ENCODE data around the gene THSD8.

The THSD8 gene

GRCh38 chr19:12836529-12836863, 34.6 kb downstream of the THSD8 start:
- H3K4me1 ChIP-seq (ENCODE audit: low read length), result peaks cover 3% of the 10 kb centered on the region; the same call in 1 of the 2 replicates
- no peaks in the 10 kb centered on the region for H3K9me2 ChIP-seq (replicated peaks; ENCODE audit: insufficient read depth, low read length)
- no peaks in the 10 kb centered on the region for H3F3A ChIP-seq (ENCODE audit: insufficient read depth, low read length)
- no peaks in the 10 kb centered on the region for H3K79me2 ChIP-seq (ENCODE audit: low read length)
- H3K9ac ChIP-seq (ENCODE audit: low read length), result no peak overlapping the region
- no peak overlapping the region for H2AFZ ChIP-seq (ENCODE audit: low read length)
- peak overlapping the region; percentile 3; the same call in 1 of the 2 replicates for H3K4me2 ChIP-seq (ENCODE audit: low read depth, low read length)
- DNase-seq, result no peak
- H3K36me3 ChIP-seq (replicated peaks; ENCODE audit: insufficient read depth, low read length), result no peaks in the 10 kb centered on the region
- no peaks in the 10 kb centered on the region for H4K20me1 ChIP-seq (ENCODE audit: insufficient read depth, low read length)
- H3K27ac ChIP-seq (ENCODE audit: low read length), result no peak overlapping the region
- no peak for TF ChIP-seq EZH2 (optimal IDR thresholded peaks at IDR 0.05; ENCODE audit: low read depth, low read length)
- no peak for TF ChIP-seq EZH2phosphoT487 (IDR thresholded peaks at IDR 0.05; ENCODE audit: low read length)
- no peak for TF ChIP-seq CTCF (IDR thresholded peaks at IDR 0.05; ENCODE audit: low read length)
- no peaks in the 10 kb centered on the region for H3K9me3 ChIP-seq (replicated peaks; ENCODE audit: insufficient read depth, low read length)
- peaks cover 83% of the 10 kb centered on the region for H3K27me3 ChIP-seq (replicated peaks; ENCODE audit: insufficient read depth, low read length)
- no peak overlapping the region for H3K4me3 ChIP-seq (ENCODE audit: low read length)

- Histone ChIP-seq H3K9ac (ENCODE audit: low read length) (no peak overlapping the region), H3K9me3 (replicated peaks; ENCODE audit: insufficient read depth, low read length) (no peaks in the 10 kb centered on the region), H3K4me2 (ENCODE audit: low read depth, low read length) (no peak overlapping the region), H3F3A (ENCODE audit: insufficient read depth, low read length) (no peaks in the 10 kb centered on the region), H3K27ac (ENCODE audit: low read length) (no peak overlapping the region), H3K4me3 (ENCODE audit: low read length) (no peak overlapping the region), H3K36me3 (replicated peaks; ENCODE audit: insufficient read depth, low read length) (no peaks in the 10 kb centered on the region), H3K79me2 (ENCODE audit: low read length) (no peaks in the 10 kb centered on the region), H3K9me2 (replicated peaks; ENCODE audit: insufficient read depth, low read length) (no peaks in the 10 kb centered on the region), H4K20me1 (ENCODE audit: insufficient read depth, low read length) (no peaks in the 10 kb centered on the region), H3K4me1 (ENCODE audit: low read length) (peaks cover 3% of the 10 kb centered on the region; the same call in 1 of the 2 replicates), H3K27me3 (replicated peaks; ENCODE audit: insufficient read depth, low read length) (peaks cover 89% of the 10 kb centered on the region), H2AFZ (ENCODE audit: low read length) (no peak overlapping the region)
- no peak for DNase-seq
- no peak for TF ChIP-seq EZH2phosphoT487 (IDR thresholded peaks at IDR 0.05; ENCODE audit: low read length)
- no peak for TF ChIP-seq CTCF (IDR thresholded peaks at IDR 0.05; ENCODE audit: low read length)
- TF ChIP-seq EZH2 (optimal IDR thresholded peaks at IDR 0.05; ENCODE audit: low read depth, low read length), result no peak
Observed at GRCh38 chr19:12837225-12837624, 35.4 kb downstream of the THSD8 start.

- Histone ChIP-seq H3K27ac (ENCODE audit: low read length) (no peak within 1 kb of the TSS), H3K4me2 (ENCODE audit: low read depth, low read length) (peak within 1 kb of the TSS; percentile 62), H3F3A (ENCODE audit: insufficient read depth, low read length) (no peaks in the 10 kb centered on the region), H3K4me3 (ENCODE audit: low read length) (peak within 1 kb of the TSS; percentile 45), H3K79me2 (ENCODE audit: low read length) (no peaks in the 10 kb centered on the region), H2AFZ (ENCODE audit: low read length) (no peak within 1 kb of the TSS), H3K36me3 (replicated peaks; ENCODE audit: insufficient read depth, low read length) (no peaks in the 10 kb centered on the region), H3K27me3 (replicated peaks; ENCODE audit: insufficient read depth, low read length) (peaks cover 93% of the 10 kb centered on the region), H3K4me1 (ENCODE audit: low read length) (peaks cover under 1% of the 10 kb centered on the region; the same call in 1 of the 2 replicates), H3K9ac (ENCODE audit: low read length) (no peak within 1 kb of the TSS), H4K20me1 (ENCODE audit: insufficient read depth, low read length) (no peaks in the 10 kb centered on the region), H3K9me3 (replicated peaks; ENCODE audit: insufficient read depth, low read length) (no peaks in the 10 kb centered on the region), H3K9me2 (replicated peaks; ENCODE audit: insufficient read depth, low read length) (no peaks in the 10 kb centered on the region)
- DNase-seq, result peak; percentile 45
- TF ChIP-seq EZH2 (optimal IDR thresholded peaks at IDR 0.05; ENCODE audit: low read depth, low read length), result no peak
- TF ChIP-seq EZH2phosphoT487 (IDR thresholded peaks at IDR 0.05; ENCODE audit: low read length), result no peak
- 0 out of 2 replicates have a peak, but pooled peaks have one; percentile 16 for TF ChIP-seq CTCF (IDR thresholded peaks at IDR 0.05; ENCODE audit: low read length)
Observed at GRCh38 chr19:12838182-12838885, 36.5 kb downstream of the THSD8 start, which contains the start of gene MAST1. Gene MAST1, plus strand, starts transcription at chr19:12838515. Its CDS starts 58 bp downstream, at chr19:12838573.
